Right renal cortex interstitium (tissue), 3 donors: ENCODE measurements around the gene KIF26A. TPM values are rescaled to one million over a fixed set of nuclear protein-coding genes. Genes with fewer than 3 reads are reported as not detected.
"Not testable (repeated sequence)": the region's sequence is repeated elsewhere in the genome, so short reads cannot be mapped to it uniquely, and the experiment has no call there.

Experiments used
- DNase-seq, 3 donors: peaks; one replicate each; pipeline ENCODE4 v3.0.0-alpha.2; 2013; ENCODE audit warnings: low read depth in 3 of 3, low spot score in 2 of 3
- polyA plus RNA-seq, 3 donors: library from polyadenylated mRNA; unstranded; fragments of 120-200 nt; gene quantifications; one replicate each; pipeline ENCODE4 v1.2.1, GENCODE V29; 2013; ENCODE audit not compliant: insufficient read length in 3 of 3

KIF26A gene
- polyA plus RNA-seq, 3 donors, result 5.7 to 9.1 (median 9.1) TPM

DNA sequence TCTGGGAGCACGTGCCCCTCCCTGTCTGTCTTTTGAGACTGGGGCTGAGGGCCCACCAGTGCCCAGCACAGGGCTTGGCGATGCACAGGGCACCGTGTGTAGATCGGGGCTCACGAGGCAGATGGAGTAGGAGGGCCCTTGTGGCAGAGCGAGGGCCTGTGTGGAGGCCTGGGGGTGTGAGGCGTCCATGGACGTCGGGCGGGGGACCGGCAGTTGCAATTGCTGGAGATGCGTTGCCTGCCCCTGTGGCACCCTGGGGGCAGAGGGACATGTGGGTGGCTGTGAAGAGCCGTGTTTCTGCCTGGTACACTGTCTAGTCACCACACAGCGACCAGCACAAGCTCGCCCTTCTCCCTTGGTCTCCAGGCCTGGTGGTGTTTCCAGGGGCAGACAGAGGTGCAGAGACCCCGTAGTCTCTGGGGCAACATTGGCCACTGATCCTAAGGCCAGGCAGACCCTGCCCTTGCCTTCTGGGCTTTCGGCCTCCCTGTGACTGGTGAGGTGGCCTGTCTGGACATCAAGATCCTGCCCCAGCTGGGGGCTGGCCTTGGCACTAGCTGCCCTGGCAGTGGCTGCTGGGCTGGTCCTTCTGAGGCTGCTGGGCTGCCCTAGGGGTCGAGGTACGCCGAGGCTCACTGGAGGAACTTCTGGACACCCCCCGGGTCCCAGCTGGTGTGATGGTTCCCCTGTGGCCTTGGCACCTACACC lies 14.5 kb downstream of the KIF26A start:
- DNase-seq, result no peak

DNA sequence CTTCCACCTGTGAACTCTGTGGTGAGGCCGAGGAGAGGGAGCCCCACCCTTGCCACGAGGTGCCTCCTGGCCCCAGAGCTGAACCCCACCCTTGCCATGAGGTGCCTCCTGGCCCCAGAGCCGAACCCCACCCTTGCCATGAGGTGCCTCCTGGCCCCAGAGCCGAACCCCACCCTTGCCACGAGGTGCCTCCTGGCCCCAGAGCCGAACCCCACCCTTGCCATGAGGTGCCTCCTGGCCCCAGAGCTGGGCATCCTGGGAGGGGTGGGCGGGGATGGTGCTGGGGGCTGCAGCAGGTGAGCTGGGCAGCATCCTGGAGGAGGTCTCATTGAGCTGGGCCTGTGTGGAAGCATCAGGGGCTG lies 15.0 kb downstream of the KIF26A start:
- not testable (repeated sequence) for DNase-seq

DNA sequence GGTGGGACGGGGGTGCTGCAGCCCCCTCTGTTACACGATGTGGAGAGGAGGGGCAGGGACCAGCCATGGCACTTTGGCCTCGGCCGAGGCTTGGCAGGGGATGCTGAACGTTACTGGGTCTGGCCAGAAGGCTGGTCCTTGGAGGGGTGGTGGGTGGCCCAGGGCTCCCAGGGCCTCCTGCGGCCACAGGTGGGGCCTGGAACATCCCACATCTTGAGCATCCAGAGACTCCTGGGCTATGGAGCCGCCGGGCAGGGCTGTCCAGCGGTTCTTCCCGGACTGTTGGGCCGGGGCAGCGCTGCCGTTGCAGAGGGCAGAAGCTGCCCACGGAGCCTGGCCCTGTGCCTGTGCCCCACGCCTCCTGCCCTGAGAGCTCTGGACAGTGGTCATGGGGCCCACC lies 15.9 kb downstream of the KIF26A start:
- DNase-seq, result no peak

DNA sequence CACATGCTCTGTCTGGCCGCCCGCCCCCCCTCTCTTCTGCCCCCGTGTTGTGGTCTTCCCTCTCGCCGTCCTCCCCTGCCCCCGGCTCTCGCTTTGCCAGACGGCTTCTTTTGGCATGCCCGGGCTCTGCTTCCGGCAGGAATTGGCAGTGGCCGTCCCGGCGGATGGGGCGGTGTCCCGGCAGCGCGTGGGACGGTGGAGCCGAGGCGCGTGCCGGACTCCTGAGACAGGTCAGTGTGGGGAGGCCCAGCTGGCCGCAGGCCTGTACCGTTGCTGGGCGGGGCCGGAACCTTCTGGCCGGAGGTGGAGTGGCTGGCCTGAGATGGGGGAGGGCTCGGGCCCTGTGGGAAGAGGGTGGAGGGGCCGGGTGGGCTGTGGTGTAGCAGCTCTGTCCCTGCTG lies 17.1 kb downstream of the KIF26A start:
- no peak for DNase-seq

DNA sequence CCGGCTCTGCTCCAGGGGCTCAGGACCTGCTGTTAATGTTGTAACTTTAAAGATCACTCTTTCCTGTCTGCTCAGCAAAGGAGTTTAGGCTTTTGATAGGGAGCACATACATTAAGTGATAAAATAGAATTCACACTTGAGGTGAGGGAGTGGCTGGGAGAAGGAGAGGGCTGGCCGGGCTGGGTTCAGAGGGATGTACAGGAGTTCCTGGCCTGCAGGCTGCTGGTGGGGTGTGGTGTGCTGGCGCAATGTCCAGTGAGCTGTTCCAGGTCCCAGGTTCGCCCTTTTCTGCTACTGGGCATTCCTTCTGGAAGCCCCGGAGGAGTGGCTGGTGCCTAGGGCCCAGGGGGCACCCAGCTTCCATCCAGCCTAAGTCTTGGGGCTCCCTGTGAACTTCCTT lies 17.8 kb downstream of the KIF26A start:
- no peak for DNase-seq

DNA sequence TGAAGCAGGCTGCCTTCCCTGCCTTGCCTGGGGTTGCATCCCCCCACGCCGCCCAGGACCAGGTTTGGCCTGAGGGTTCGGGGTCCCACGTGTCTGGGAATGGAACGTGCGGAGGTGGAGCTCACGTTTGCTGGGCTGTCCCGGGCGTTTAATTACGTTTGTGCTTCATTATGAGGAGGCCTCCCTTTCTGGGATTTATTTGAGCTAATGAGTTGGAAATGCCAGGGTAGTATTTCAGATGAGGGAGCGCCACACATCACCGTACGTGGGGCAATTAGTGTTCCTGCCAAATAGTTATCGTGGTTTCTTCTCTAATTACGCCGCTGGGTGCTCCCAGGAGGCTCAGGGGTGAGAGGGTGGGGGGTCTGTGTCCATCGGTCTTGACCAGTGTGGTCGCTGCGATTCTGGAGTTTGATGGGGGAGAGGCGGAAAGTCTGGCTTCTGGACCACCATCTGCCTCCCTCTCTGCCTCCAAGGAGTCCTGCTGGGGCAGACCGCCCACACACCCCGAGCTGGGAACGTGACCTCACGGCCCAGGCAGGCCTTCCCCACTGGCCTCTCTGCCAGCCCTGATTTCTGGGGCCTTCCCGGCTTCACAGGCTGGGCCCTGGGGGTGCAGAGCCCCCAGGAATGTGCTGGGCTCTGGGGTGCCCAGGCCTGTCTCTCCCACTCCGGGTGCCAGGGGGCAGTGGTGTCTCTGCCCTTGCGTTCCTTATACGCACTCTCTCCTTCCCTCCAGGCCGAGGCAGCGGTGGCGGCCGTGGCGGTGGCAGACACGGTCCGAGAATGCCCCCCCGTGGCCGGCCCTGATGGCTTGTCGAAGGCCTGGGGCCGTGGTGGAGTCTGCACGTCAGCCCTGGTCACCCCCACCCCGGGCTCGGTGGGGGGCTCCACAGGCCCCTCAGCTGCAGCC lies 18.9 kb downstream of the KIF26A start:
- no peak for DNase-seq

DNA sequence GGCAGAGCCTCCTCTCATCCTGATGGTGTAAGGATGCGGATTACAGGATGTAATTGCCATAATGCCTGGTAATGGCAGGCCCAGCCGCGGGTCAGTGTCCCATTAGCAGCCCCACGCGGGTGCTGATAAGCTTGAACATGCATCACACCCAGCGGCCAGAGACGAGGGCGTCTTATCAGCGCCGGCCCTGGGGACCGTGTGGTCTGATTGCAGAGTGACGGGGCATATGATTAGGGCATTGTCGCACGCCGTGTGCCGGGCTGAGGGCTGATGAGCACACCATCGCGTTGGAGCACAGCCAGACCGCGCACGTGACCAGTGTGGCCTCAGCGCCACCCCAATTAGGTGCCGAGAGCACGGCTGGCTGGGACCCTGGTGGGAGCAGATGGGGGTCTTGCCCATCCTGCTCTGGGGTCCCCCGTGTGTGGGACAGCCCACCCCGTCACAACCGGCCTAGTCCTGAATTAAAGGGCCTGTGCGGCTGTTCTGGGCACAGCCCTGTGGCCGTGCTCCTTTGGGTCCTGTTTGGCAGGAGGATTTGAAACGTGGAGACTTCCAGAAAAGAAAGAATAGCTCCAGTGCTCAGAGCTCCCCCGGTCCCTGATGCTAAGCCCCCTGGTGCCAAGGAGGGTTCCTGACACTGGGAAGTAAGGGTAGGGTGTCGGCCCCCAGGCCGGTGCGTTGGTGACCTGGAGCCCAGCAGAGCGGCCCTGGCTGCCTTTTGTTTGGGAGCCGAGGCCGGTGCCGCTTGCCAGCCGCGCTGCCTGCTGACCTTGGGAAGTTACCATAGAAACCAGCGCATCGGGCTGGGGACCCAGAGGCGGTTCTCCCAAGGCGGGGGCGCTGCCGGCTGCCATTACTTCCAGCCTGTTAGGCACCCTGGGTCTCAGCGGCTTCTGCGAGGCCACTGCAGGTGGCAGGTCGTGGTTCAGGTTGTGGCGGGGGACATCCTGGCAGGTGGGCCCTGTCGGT lies 20.7 kb downstream of the KIF26A start:
- DNase-seq, result no peak

DNA sequence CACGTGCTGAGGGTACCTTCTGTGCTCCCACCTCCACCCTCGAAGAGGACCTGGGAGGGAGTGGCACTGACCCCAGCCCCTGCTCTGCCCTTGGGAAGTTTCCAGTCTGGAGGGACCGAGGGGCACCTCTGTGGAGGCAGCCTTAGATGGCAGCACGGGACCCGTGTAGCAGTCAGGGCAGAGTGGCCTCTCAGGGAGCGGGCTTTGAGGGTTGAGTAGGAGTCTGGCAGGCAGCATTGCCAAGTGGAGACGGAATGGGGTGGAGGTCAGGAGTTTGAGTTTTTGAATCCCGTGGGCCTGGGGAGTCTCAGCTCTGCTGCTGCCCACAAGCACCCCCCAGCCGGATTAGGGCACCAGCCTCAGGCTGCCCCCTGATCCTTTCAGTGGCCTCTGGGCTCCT lies 21.6 kb downstream of the KIF26A start:
- no peak for DNase-seq

DNA sequence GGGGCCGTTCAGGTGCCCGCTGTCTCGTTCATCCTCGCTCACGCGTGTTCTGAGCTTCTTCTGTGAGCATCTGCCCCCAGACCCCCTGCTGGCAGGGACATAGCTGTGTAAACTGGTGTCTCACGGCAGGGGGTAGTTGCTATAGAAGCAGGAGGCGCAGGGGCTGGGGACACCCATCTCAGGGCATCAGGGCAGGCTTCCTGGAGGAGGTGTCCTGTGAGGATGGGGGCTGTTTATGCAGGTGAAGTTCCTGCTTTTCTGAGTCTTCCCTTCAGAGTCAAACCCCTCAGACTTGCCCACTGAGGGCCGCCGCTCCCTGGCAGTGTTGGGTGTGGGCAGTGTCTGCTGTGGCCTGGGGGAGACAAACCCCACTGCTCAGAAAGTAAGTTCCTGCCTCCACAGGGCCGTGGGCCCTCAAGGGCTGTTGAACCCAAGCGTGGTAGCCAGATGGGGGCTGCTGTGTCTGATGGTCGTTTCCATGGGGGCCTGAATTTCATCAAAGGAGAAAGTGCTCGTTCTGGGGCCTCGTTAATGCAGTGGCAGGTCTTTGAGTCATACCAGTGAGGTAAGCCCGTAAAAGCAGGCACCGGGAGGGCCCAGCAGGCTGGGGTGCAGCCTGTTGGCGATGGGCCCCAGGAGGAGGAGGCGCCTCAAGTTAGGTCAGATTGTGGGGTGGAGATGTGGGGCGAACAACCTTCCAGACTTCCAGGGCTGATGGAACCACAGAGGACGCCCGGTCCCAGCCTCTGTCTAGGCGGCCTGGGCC lies 23.4 kb downstream of the KIF26A start:
- no peak for DNase-seq

DNA sequence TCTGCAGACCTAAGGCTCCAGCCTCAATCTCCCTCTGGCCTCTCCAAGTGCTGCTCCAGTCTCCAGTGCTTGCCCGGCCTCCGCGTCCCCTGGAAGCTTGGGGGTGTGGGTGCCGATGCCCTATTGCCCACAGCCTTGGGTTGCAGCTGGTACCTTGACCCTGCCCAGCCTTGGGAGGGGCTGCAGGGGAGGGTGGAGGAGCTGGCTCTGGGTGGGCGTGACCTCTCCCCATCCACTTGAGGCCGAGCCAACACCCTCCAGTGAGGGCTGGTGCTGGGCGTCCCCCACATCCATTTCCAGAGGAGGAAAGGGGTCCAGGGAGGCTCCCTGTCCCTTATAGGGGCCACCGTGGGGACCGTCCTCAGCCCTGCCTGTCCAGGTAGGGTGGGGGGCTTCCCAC lies 24.1 kb downstream of the KIF26A start:
- no peak for DNase-seq

DNA sequence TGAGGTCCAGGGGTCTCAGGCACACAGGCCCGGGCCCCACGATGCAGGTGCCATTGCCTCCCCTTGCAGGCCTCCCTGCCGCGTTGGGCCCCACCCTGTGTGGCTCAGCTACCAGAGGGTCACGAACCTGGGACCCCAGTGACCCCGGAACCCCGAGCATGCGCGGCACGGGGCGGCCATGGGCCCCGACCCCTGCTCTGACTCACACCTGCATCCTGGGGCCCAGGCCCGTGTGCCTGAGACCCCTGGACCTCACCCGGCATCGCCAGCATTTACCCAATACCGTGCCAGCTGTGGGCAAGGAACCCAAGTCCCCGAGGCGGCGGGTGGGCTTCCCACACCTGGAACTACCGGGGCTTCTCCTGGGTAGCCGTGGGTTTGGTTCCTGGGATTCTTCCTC lies 25.2 kb downstream of the KIF26A start:
- DNase-seq, result no peak

DNA sequence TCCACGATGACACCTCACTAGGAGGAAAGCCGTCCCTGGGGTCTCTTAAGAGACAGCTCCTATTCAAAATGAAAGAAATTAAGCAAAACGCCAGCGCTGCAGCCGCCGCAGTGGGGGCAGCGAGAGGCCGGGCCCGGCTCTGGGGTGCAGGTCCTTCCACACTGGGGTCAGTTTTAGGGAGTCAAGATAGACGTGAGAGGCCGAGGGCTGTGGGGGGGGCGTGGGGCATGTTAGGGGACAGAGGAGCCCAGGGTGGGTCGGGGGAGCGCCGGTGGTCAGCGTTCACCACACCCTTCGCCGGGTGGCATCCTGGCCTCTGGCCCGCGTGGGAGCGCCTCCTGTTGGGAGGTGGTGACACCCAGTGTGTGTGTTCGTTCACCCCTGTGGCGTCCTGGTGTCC lies 25.7 kb downstream of the KIF26A start:
- DNase-seq, result no peak

DNA sequence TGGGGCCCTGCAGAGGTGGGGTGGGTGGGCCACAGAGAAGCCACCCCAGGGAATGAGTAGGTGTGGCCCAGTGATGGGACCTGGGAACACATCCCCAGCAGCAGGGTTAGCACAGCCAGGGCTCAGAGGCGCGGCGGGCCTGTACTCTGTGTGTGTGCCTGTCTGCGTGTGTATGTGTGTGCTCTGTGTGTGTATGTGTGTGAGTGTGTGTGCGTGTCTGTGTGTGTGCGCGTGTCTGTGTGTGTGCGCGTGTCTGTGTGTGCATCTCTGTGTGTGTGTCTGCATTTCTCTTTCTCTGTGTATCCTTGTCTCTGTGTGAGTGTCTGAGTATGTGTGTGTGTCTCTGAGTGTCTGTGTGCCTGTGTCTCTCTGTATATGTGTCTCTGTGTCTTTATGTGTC lies 26.1 kb downstream of the KIF26A start:
- DNase-seq, result no peak

DNA sequence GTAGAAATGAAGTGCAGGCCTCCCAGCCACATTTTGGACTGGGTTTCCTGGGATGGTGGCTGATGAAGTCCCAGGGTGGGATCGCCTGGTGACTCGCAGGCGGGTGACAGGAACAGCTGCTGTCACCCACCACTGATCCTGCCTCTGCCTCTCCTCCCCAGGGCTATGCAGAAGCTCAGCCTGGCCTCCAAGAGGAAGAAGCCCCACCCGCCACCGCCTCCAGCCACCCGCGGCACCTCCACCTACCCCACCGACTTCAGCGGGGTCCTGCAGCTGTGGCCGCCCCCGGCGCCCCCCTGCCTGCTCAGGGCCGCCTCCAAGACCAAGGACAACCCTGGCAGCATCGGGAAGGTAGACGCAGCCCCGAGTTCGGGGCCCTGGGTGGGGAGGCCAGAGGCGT lies 28.3 kb downstream of the KIF26A start:
- DNase-seq, result no peak

DNA sequence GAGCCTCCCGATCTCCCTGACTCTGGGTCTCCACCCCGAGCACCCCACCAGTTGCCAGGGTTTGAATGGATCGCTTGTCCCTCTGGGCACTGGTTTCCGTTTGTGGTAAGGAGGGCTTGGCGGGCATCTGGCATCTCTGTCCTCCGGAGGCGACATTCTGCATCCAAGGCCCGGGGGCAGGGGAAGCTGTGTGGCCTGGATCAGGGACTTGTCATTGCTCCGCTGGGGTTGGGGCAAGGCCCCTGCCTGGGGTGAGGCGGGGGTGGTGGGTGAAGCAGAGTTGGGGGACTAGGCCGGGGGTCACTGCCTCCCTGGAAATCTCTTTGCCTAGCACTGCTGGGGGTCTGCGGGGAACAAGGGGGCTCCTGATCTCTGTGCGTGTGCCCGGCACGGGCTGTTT lies 30.2 kb downstream of the KIF26A start:
- no peak for DNase-seq

DNA sequence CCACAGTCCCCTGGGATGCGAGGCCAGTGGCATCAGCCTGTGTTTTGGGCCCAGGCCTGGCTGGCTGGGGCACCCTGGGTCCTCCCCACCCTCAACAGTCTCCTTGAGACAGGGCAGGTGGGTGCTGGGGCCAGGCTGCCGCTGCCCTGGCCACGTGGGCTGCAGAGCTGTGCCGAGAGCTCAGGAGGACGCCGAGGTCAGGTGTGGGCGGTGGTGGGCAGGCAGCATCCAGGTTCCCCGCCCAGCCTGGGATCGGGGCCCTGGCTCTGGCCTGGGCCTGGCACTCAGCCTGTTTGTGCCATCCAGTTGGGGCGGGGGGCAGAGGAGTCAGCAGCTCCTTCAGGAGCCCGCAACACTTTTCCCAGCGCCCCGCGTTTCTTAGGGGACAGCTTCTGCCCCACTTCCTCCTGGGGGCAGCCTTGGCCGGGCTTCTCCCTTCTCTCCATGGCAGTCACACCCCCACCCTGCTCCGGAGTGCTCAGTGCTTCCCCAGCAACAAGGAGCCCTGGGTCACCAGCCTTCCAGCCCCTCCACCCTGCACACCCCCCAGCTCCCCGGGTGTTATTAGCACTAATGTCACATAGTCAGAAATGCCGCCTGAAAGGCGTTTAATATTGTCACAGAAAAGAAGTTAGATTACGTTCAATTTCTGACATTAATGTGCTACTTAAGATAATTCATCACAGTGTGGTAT lies 30.8 kb downstream of the KIF26A start:
- DNase-seq, result no peak

DNA sequence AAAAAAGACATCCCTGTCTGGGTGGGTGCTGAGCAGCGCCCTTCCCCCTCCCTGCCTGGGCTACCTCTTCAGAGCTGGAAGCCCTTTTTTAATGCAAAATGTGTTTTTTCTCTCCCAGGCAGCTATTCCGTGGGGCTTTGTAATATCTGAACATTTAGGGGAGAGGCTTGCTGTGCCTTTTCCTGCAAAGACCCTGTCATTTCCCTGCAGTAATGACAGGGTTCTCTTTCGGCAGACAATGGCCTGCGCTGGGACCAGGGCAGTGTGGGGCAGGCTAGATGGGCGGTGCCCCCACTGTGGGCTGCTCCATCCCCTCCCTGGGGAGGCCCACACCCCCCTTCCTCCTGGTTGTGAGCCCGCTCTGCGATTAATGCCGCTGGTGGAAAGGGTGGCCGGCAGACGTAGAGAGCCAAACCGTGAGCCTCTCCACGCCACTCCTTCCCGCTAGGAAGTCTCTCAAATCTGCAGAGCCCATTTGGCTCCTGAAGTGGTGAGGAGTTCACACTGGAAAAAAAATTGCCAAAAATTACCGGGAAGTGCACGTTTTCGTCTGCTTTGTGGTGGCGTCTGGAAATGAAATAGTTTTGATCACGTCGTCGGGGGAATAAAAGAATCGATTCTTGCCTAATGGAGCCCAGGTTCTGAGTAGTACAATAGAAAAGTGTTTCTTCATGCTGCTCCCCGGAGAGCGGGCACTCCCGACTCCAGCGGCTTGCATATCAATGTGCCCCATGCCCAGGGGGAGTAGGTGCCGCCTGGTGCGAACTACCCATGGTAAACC lies 31.5 kb downstream of the KIF26A start:
- DNase-seq, result no peak

DNA sequence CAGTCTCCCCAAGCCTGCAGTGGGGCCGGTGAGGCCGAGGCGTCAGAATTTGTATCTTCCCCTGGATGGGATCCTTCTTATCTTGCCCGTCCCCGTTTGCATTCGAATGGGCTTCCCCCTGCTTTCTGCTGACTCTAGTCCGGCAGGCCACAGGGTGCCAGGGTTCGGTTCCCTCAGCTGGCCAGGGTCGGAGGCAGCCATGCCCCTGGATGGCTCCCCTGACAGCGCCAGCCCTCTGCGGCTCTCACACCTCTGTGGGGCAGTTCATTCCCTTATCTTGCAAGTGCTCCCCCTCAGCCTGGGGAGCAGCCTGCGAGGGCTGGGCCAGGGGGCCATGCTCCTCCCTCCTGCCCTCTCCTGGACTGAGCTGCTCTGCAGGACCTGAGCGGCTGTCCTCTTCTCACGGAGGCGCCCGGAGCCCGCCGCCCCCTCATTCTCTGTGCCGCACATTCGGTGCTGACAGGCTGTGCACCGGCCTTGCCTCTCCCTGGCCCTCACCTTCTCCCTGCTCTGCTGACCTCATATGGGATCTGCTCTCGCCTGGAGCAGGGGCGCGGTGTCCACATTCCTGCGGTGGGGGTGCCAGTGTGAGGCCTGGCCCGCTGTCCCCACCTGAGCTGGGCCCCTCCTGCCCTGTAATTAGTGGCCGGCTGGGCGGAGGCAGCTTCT lies 32.8 kb downstream of the KIF26A start:
- no peak for DNase-seq
